ENCODE measurements around the gene MRPL32.

GRCh38 chr7:42932811-42933591, 825 bp downstream of the MRPL32 start:
- TF ChIP-seq, protein P1, sequence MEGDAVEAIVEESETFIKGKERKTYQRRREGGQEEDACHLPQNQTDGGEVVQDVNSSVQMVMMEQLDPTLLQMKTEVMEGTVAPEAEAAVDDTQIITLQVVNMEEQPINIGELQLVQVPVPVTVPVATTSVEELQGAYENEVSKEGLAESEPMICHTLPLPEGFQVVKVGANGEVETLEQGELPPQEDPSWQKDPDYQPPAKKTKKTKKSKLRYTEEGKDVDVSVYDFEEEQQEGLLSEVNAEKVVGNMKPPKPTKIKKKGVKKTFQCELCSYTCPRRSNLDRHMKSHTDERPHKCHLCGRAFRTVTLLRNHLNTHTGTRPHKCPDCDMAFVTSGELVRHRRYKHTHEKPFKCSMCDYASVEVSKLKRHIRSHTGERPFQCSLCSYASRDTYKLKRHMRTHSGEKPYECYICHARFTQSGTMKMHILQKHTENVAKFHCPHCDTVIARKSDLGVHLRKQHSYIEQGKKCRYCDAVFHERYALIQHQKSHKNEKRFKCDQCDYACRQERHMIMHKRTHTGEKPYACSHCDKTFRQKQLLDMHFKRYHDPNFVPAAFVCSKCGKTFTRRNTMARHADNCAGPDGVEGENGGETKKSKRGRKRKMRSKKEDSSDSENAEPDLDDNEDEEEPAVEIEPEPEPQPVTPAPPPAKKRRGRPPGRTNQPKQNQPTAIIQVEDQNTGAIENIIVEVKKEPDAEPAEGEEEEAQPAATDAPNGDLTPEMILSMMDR (IDR thresholded peaks at IDR 0.05) = no peak
- TF ChIP-seq POLR2A (IDR thresholded peaks at IDR 0.05) = no peak

All from sigmoid colon (tissue), 3 donors.